ENCODE data around the gene VIPR2.

The VIPR2 gene

DNA sequence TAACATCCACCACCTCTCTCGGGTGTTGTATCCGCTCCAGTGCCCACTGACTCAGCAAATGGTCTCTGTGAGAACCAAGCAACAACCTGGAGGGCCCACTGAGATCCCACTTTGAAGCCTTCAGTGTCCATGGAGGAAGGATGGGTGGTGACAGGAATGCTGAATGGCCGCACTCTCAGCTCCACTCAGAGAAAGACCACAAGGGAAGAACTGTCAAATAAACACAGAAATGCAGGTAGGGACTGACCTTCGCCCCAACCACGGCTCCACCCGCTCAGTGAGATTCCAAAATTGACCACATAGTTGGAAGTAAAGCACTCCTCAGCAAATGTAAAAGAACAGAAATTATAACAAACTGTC, 65.8 kb downstream of the VIPR2 start:
- TF ChIP-seq, protein P1, sequence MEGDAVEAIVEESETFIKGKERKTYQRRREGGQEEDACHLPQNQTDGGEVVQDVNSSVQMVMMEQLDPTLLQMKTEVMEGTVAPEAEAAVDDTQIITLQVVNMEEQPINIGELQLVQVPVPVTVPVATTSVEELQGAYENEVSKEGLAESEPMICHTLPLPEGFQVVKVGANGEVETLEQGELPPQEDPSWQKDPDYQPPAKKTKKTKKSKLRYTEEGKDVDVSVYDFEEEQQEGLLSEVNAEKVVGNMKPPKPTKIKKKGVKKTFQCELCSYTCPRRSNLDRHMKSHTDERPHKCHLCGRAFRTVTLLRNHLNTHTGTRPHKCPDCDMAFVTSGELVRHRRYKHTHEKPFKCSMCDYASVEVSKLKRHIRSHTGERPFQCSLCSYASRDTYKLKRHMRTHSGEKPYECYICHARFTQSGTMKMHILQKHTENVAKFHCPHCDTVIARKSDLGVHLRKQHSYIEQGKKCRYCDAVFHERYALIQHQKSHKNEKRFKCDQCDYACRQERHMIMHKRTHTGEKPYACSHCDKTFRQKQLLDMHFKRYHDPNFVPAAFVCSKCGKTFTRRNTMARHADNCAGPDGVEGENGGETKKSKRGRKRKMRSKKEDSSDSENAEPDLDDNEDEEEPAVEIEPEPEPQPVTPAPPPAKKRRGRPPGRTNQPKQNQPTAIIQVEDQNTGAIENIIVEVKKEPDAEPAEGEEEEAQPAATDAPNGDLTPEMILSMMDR (IDR thresholded peaks at IDR 0.05; ENCODE audit: low read depth, low read length, missing control alignments) = no peak
- H3K4me3 ChIP-seq (replicated peaks; ENCODE audit: low read depth, low read length) = no peak overlapping the region
- no peak for DNase-seq (ENCODE audit: extremely low read depth, low read depth)

DNA sequence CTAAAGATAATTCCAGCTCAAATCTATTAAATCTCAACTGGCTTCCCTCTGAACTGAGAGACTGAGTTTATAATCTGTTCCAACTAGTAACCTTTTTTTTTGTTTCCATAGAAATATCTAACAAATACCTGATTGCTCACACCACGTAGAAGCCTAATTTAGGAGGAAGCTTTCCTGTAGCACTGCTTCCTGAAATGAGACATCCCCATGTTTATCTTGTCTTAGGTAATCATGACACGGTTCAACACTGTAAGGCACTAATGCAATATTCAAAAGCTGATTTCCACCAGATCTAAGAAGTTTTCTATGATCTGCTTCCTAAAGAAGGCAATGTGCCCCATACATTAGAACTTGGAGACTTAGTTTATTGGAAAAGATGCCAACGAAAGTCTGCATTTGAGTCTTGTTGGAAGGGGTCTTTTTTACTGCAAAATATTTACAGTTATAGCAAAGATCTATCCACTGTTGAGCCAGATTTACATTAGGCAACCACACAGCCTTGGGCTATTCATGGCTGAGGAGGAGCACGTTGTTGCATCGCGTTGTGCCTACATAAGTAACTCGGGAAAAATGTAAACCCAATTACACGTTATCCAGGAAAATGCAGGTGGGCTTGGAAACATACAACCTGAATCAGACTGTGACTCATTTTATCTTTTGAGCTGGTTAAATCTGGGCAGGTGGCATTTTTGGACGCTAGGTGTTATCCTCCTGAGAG, 66.3 kb downstream of the VIPR2 start:
- TF ChIP-seq, protein P1 (IDR thresholded peaks at IDR 0.05; ENCODE audit: low read depth, low read length, missing control alignments) = no peak
- no peak for DNase-seq (ENCODE audit: extremely low read depth, low read depth)
- no peak overlapping the region for H3K4me3 ChIP-seq (replicated peaks; ENCODE audit: low read depth, low read length)

DNA sequence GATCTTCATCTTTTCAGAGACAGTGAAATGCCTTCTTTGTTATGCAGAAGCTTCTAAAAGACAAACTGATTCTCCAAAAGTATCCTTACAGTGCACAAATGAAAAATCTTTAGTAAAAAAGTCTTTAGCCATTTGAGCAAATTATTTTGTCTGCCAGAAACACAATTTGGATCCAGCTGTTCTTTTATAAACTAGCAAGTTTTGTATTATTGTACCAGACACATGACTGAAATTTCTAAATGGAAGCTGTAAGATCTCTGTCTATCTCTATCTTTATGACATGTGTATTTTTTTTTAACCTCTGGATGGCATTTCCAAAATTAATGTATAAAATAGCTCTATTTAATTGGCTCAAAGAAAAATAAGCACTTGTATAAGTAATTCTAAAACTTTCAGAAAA, 68.3 kb downstream of the VIPR2 start:
- DNase-seq (ENCODE audit: extremely low read depth, low read depth) = no peak
- TF ChIP-seq, protein P1 (IDR thresholded peaks at IDR 0.05; ENCODE audit: low read depth, low read length, missing control alignments) = no peak
- no peak overlapping the region for H3K4me3 ChIP-seq (replicated peaks; ENCODE audit: low read depth, low read length)

DNA sequence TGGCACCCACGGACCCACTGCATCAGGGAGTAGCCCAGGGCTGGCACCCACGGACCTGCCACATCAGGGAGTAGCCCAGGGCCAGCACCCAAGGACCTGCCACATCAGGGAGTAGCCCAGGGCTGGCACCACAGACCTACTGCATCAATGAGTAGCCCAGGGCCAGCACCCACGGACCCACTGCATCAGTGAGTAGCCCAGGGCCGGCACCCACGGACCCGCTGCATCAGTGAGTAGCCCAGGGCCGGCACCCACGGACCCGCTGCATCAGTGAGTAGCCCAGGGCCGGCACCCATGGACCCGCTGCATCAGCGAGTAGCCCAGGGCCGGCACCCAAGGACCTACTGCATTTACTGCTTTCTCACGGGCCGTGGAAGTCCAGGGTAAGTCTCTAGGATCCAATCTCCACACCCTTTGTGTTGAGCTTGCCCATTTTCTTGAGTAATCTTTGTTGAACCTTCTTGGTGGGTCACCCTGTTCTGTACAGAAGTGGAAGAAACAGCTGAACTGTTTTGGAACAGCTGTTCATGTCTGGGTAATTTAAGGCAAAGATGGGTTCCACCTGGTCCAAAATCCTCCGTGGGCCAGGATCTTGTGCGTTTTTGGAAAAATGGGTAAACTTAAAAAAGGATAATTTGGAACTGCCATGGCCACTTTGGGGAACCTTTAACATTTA, 69.0 kb downstream of the VIPR2 start:
- no peak for DNase-seq (ENCODE audit: extremely low read depth, low read depth)
- TF ChIP-seq, protein P1 (IDR thresholded peaks at IDR 0.05; ENCODE audit: low read depth, low read length, missing control alignments) = no peak
- no peak overlapping the region for H3K4me3 ChIP-seq (replicated peaks; ENCODE audit: low read depth, low read length)

DNA sequence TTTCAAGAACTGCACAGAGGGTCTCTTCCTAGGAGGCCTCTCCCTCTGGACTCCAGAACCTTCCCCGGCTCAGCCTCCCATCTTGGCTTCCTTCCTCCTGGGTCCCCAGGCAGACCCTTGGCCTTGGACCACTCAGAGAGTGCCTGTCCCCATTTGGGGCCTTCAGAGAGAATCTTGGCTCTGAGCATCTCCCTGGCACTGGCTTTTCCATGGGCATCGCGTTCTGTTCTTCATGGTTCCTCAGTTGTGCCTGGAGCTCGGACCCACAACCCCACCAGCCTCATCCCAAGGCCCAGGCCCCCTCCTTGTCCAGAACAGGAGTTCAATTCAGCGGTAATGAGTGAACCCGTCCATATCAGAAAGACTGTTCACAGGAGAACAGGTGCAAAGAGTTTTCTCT, 73.4 kb downstream of the VIPR2 start:
- no peak for DNase-seq (ENCODE audit: extremely low read depth, low read depth)
- no peak overlapping the region for H3K4me3 ChIP-seq (replicated peaks; ENCODE audit: low read depth, low read length)
- TF ChIP-seq, protein P1 (IDR thresholded peaks at IDR 0.05; ENCODE audit: low read depth, low read length, missing control alignments) = no peak

DNA sequence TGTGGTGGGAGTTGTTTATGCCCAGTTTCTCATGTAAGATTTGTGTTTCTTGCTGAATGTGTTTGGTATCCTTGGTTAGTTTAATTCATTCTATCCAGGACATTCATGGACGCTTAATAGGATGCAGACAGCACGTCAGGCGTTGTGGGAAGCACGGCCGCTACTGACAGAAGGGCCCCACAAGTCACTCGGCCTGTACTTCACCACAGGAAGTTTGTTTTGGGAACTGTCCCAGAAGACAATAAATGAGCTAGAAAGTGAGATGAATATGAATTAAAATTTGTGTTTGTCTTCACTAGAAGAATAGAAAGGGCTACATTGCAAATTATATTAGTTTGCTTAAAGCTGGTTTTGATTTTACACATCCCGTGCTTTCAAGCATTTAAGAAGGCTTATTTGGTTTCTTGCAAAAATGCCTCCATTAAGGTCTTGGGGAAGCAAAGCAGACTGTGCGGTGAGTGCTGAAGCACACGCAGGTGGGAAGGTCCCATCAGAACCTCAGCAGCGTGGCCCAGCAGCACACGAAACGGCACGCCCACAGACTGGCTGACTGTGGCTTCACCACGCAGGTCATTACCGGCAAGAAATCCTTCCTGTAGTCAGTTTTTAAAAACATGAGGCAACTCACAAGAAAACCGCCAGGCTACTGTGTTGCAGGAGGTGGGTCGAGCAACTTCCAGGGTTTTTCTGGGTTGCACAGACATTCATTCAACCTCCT, 74.1 kb downstream of the VIPR2 start:
- H3K4me3 ChIP-seq (replicated peaks; ENCODE audit: low read depth, low read length) = no peak overlapping the region
- TF ChIP-seq, protein P1 (IDR thresholded peaks at IDR 0.05; ENCODE audit: low read depth, low read length, missing control alignments) = no peak
- no peak for DNase-seq (ENCODE audit: extremely low read depth, low read depth)

Data from HFF-Myc (cell line).